Adrenal gland (tissue), 5 donors: ENCODE data around the gene GIMAP8.

ENCODE experiments used
- POLR2A ChIP-seq, 2 donors: fragments of 450-650 bp; IDR thresholded peaks; one replicate each; pipeline ENCODE4 v1.6.1; 2017; ENCODE audit warnings: antibody characterized with exemption in 2 of 2, mild to moderate bottlenecking in 2 of 2, moderate library complexity in 1 of 2
- TF ChIP-seq, protein P1 (sequence below), 6 experiments: fragments of 450-650 bp in 4 of 6; fragments of 200-600 bp in 2 of 6; sonication (generic) in 1 of 6; IDR thresholded peaks; 1 replicate in 5 of 6; 2 replicates in 1 of 6; pipeline versions ENCODE4 v1.5.1 to v1.8.0; 2016 to 2021; ENCODE audit warnings: antibody characterized with exemption in 6 of 6, mild to moderate bottlenecking in 2 of 6, moderate library complexity in 1 of 6
- donor health status: DM: no; HTN: no; CAD: no.

DNA sequence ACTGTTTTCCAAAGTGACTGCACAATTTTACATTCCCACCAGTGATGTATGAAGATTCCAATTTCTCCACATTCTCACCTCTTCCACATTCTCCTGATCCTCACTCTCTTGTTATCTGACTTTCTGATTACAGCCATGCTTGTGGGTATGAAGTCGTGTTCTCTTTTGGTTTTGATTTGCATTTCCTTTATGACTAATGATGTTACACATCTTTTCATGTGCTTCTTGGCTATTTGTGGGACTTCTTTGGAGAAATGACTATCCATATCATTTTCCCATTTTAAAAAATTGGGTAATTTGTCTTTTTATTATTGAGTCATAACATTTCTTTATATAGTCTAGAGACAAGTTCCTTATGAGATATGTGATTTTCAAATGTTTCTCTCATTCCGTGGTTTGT lies 10.5 kb upstream of the GIMAP8 start:
- TF ChIP-seq, protein P1, sequence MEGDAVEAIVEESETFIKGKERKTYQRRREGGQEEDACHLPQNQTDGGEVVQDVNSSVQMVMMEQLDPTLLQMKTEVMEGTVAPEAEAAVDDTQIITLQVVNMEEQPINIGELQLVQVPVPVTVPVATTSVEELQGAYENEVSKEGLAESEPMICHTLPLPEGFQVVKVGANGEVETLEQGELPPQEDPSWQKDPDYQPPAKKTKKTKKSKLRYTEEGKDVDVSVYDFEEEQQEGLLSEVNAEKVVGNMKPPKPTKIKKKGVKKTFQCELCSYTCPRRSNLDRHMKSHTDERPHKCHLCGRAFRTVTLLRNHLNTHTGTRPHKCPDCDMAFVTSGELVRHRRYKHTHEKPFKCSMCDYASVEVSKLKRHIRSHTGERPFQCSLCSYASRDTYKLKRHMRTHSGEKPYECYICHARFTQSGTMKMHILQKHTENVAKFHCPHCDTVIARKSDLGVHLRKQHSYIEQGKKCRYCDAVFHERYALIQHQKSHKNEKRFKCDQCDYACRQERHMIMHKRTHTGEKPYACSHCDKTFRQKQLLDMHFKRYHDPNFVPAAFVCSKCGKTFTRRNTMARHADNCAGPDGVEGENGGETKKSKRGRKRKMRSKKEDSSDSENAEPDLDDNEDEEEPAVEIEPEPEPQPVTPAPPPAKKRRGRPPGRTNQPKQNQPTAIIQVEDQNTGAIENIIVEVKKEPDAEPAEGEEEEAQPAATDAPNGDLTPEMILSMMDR (IDR thresholded peaks at IDR 0.05) = no peak
- no peak for TF ChIP-seq POLR2A (IDR thresholded peaks at IDR 0.05)
